Fibroblast of pulmonary artery (primary cell): ENCODE data around the gene FTCD.

Source experiments
- DNase-seq: peaks from one replicate; pipeline ENCODE4 v3.0.0-alpha.2; 2010; ENCODE audit warnings: low read depth
- H3K4me3 ChIP-seq: replicated peaks from 2 replicates; pipeline ENCODE4 v1.5.1; 2011; ENCODE audit warnings: low read depth, mild to moderate bottlenecking, control low read depth, low read length, moderate library complexity
- CTCF ChIP-seq: IDR thresholded peaks from 2 replicates; pipeline ENCODE4 v1.5.1; 2011; ENCODE audit warnings: mild to moderate bottlenecking, control low read depth, low read length, inconsistent platforms; ENCODE audit errors: missing control alignments

FTCD gene

GRCh38 chr21:46097336-46098293 lies 57.8 kb downstream of the FTCD start, which contains the start of gene COL6A2:
COL6A2 (plus strand) TSS chr21:46098112.
- peak within 1 kb of the TSS; percentile 78 for H3K4me3 ChIP-seq
- TF ChIP-seq CTCF = no peak
- peak; percentile 63 for DNase-seq

- no peak for DNase-seq
- peak overlapping the region; percentile 78 for H3K4me3 ChIP-seq
- TF ChIP-seq CTCF = no peak
These were observed 58.6 kb downstream of the FTCD start for GRCh38 chr21:46096596-46097335.

DNA sequence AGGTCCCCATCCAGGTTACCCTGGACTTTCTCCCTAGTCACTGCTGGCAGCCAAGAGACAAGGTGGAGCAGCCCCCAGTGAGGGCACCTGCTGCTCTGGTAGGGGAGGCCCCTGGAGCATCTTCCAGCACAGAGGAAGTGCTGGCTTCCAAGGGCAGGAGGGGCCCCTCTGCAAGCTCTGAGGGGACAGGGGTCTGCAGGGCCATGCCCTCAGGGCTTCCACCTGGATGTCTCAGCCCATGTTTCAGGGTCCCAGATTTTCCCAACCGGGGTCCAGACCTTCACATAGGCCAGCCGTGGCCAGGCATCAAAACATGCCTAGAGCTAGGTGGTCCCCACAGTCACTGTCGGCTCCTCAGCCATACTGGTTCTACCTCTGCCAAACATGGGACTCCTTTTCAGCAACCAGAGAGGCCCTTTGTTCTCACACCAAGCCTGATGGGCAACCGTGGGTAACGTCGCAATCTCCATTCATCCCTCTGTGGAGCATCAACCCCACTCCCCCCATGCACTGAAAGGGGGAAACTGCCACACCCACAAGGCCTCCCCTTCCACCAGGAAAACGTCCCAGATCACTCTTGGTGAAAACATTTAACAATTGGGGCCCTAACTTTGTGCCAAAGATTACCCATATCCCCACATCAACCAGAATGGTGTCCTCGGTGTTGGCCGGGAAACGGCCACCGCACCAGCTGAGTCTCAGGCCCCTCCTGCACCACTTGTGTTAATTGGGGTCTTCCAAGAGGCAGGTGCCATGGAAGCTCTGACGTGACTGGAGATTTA lies 59.4 kb downstream of the FTCD start:
- H3K4me3 ChIP-seq = no peak overlapping the region
- DNase-seq = no peak
- TF ChIP-seq CTCF = no peak

DNA sequence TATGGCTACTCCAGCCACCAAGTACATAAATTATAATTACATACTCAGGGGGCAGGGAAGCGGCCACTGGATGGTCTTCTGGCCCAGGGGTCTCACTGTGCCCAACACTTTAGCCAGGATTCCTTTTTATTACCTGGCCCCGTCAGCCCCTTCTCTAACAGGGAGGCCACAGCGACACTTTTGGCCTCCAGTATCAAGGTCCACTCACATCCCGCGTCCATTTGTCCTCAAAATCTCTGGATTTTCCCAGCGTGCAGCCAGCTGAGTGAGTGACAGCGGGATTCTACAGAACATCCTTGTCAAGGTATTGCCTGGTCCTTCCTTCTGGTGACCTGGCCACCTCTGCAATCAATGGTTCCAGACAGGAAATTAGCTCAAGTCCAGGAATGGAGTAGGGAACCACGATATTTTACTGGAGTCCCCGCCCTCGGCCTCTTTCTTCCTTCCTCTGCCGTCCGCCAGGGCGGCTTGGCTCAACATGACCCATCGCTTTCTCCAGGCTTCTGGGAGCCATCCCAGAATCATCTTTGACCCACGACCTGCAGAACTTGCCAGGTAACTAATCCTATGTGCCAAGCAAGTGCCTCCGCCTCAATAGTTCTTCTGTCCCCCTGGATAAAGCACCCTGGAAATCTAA lies 60.2 kb downstream of the FTCD start:
- H3K4me3 ChIP-seq = no peak overlapping the region
- no peak for TF ChIP-seq CTCF
- no peak for DNase-seq

GRCh38 chr21:46094401-46095082 lies 60.8 kb downstream of the FTCD start:
- no peak for DNase-seq

More at GRCh38 chr21:46094401-46095082, 60.8 kb downstream of the FTCD start:
- TF ChIP-seq CTCF = no peak
- H3K4me3 ChIP-seq = no peak overlapping the region
